Spleen (tissue), 11 donors: ENCODE measurements around the gene RAB7B. TPM values are rescaled to one million over a fixed set of nuclear protein-coding genes. Genes with fewer than 3 reads are reported as not detected.

Experiments used
- DNase-seq: peaks from one replicate; pipeline ENCODE4 v3.0.0-alpha.2; 2020
- H3K27ac ChIP-seq, 8 donors: fragments of 200-600 bp; sonication (generic) in 7 of 8; 1 replicate in 4 of 8; 2 replicates in 4 of 8; pipeline versions ENCODE4 v1.5.0 to v1.8.0; 2016 to 2021; ENCODE audit warnings: inconsistent platforms in 4 of 8, mild to moderate bottlenecking in 4 of 8, moderate library complexity in 1 of 8
- H3K27me3 ChIP-seq, 7 donors: fragments of 200-600 bp; sonication (generic) in 6 of 7; replicated peaks in 1 of 7; 1 replicate in 4 of 7; 2 replicates in 3 of 7; pipeline versions ENCODE4 v1.5.0 to v1.8.0; 2016 to 2021; ENCODE audit warnings: inconsistent platforms in 3 of 7, mild to moderate bottlenecking in 1 of 7
- H3K36me3 ChIP-seq, 6 donors: fragments of 200-600 bp; sonication (generic) in 5 of 6; 1 replicate in 4 of 6; 2 replicates in 2 of 6; pipeline versions ENCODE4 v1.5.0 to v1.8.0; 2016 to 2021; ENCODE audit warnings: inconsistent platforms in 2 of 6
- H3K4me1 ChIP-seq, 6 donors: fragments of 200-600 bp; sonication (generic) in 5 of 6; 1 replicate in 3 of 6; 2 replicates in 3 of 6; pipeline versions ENCODE4 v1.5.0 to v1.8.0; 2016 to 2021; ENCODE audit warnings: inconsistent platforms in 3 of 6
- H3K4me3 ChIP-seq, 8 donors: fragments of 200-600 bp; sonication (generic) in 7 of 8; 1 replicate in 4 of 8; 2 replicates in 4 of 8; pipeline versions ENCODE4 v1.5.0 to v1.8.0; 2016 to 2021; ENCODE audit warnings: inconsistent platforms in 4 of 8, mild to moderate bottlenecking in 4 of 8, moderate library complexity in 2 of 8
- H3K9me3 ChIP-seq, 8 donors: fragments of 200-600 bp; sonication (generic) in 7 of 8; 1 replicate in 4 of 8; 2 replicates in 4 of 8; pipeline versions ENCODE4 v1.5.0 to v1.8.0; 2016 to 2021; ENCODE audit warnings: inconsistent platforms in 4 of 8
- CTCF ChIP-seq, 11 experiments: fragments of 200-600 bp in 7 of 11; fragments of 450-650 bp in 4 of 11; sonication (generic) in 4 of 11; IDR thresholded peaks in 8 of 11; conservative IDR thresholded peaks in 3 of 11; 1 replicate in 7 of 11; 2 replicates in 4 of 11; pipeline versions ENCODE4 v1.4.0 to v1.8.0; 2016 to 2021; ENCODE audit warnings: antibody characterized with exemption in 11 of 11, inconsistent platforms in 4 of 11, mild to moderate bottlenecking in 1 of 11
- POLR2A ChIP-seq, 3 donors: fragments of 450-650 bp; IDR thresholded peaks; one replicate each; pipeline ENCODE4 v1.5.1; 2017; ENCODE audit warnings: antibody characterized with exemption in 3 of 3, mild to moderate bottlenecking in 1 of 3
- POLR2AphosphoS5 ChIP-seq, 3 donors: sonication (generic); formaldehyde crosslinking; IDR thresholded peaks; one replicate each; pipeline ENCODE4 v1.5.1; 2017; ENCODE audit warnings: antibody characterized with exemption in 3 of 3
- WGBS, 5 donors: extraction: QIAGEN DNeasy Blood & Tissue Kit in 3 of 5; methylation state at CpG; one replicate each; pipeline versions ENCODE4 v1.1.5 to v1.1.7; 2013 to 2018; 5-methylcytosine and 5-hydroxymethylcytosine counted together
- intact Hi-C: fragments of 100-400 bp; cut with DNase I; formaldehyde crosslinking; loops from one replicate; pipeline ENCODE4 v1.15.0; 2023; ENCODE audit warnings: low total_unique reads
- polyA plus RNA-seq, 3 donors: library from polyadenylated mRNA; stranded (reverse); fragments of 200-250 nt; gene quantifications; one replicate each; pipeline ENCODE4 v1.2.1, GENCODE V29; 2013
- total RNA-seq, 7 donors: library from RNA; depleted of rRNA in 3 of 7; stranded (reverse); fragments of >200 nt in 3 of 7; fragmentation: NEBNext Ultra II Directional in 4 of 7; extraction: Animal tissue kit (Norgen Biotek cat#: 25700) in 4 of 7; gene quantifications; one replicate each; pipeline versions ENCODE4 v1.1.0 to v1.2.1, GENCODE V29; 2016 to 2021
- donor health status: healthy with polysubstance abuse.
- donor health status: DM: no; HTN: no; CAD: no; lungs with moderate emphysema.
- donor health status: DM: no; HTN: no; CAD: no.
- donor health status: Bipolar disorder and iron deficiency.
- donor health status: healthy.
- donor health status: DM: no; HTN: no; CAD: no.
- donor health status: DM: yes; HTN: yes; CAD: no.

RAB7B gene
- total and polyA plus RNA-seq, 10 donors: 0.34 to 3.2 (median 1.9) TPM

- intact Hi-C loops: no loop called here
- H3K4me1 ChIP-seq: peaks cover 0 to 4% (median 0%) of the 10 kb centered on the region in 6 donors
- no peaks in the 10 kb centered on the region for H3K9me3 ChIP-seq
- no peak overlapping the region for H3K27ac ChIP-seq
- DNase-seq: no peak
- H3K27me3 ChIP-seq: no peaks in the 10 kb centered on the region
- TF ChIP-seq CTCF (IDR thresholded peaks at IDR 0.05 in 8 of 11, conservative IDR thresholded peaks at IDR 0.05 in 3 of 11): no peak
- TF ChIP-seq POLR2A (IDR thresholded peaks at IDR 0.05): no peak
- no peak for TF ChIP-seq POLR2AphosphoS5 (IDR thresholded peaks at IDR 0.05)
- H3K4me3 ChIP-seq: no peak overlapping the region
- WGBS, 5 donors: 84 to 88% (median 87%) methylated on average over 5 to 7 of the region's 7 CpGs
- no peaks in the 10 kb centered on the region for H3K36me3 ChIP-seq
Observed at GRCh38 chr1:205978676-205979075, 24.5 kb downstream of the RAB7B start.

GRCh38 chr1:205977402-205978014, 25.7 kb downstream of the RAB7B start:
- peaks cover 0 to 4% (median 0%) of the 10 kb centered on the region in 6 donors for H3K4me1 ChIP-seq
- TF ChIP-seq POLR2A (IDR thresholded peaks at IDR 0.05) (no peak), CTCF (IDR thresholded peaks at IDR 0.05 in 8 of 11, conservative IDR thresholded peaks at IDR 0.05 in 3 of 11) (peak; percentile 85 to 99 (median 94)), POLR2AphosphoS5 (IDR thresholded peaks at IDR 0.05) (peak in 1 of 3 donors; percentile 16)
- DNase-seq: peak; percentile 92
- no peaks in the 10 kb centered on the region for H3K9me3 ChIP-seq
- no peak overlapping the region for H3K4me3 ChIP-seq
- WGBS, 5 donors: 78 to 99% (median 96%) methylated on average over 2 of the region's 2 CpGs
- no peaks in the 10 kb centered on the region for H3K27me3 ChIP-seq
- H3K36me3 ChIP-seq: no peaks in the 10 kb centered on the region
- intact Hi-C loops: loop anchor here (2.0 kb wide), 2 partner anchors 59 to 187 kb away; no protein-coding TSS in a partner anchor
- H3K27ac ChIP-seq: no peak overlapping the region

GRCh38 chr1:205976708-205977401, 26.3 kb downstream of the RAB7B start:
- WGBS, 5 donors: 61 to 77% (median 74%) methylated on average over 8 of the region's 8 CpGs
- H3K4me3 ChIP-seq: no peak overlapping the region
- no peaks in the 10 kb centered on the region for H3K36me3 ChIP-seq
- DNase-seq: no peak
- no peak for TF ChIP-seq CTCF (IDR thresholded peaks at IDR 0.05 in 8 of 11, conservative IDR thresholded peaks at IDR 0.05 in 3 of 11)
- no peak for TF ChIP-seq POLR2A (IDR thresholded peaks at IDR 0.05)
- TF ChIP-seq POLR2AphosphoS5 (IDR thresholded peaks at IDR 0.05): no peak
- no peaks in the 10 kb centered on the region for H3K9me3 ChIP-seq
- no peak overlapping the region for H3K27ac ChIP-seq
- peaks cover 0 to 4% (median 0%) of the 10 kb centered on the region in 6 donors for H3K4me1 ChIP-seq
- intact Hi-C loops: loop anchor here (2.0 kb wide), 2 partner anchors 58 to 186 kb away; no protein-coding TSS in a partner anchor
- H3K27me3 ChIP-seq: no peaks in the 10 kb centered on the region

- DNase-seq: no peak
- Histone ChIP-seq H3K27me3 (no peaks in the 10 kb centered on the region), H3K4me3 (no peak overlapping the region), H3K4me1 (peaks cover 0 to 5% (median 0%) of the 10 kb centered on the region in 6 donors), H3K36me3 (no peaks in the 10 kb centered on the region), H3K9me3 (no peaks in the 10 kb centered on the region), H3K27ac (no peak overlapping the region)
- WGBS, 5 donors: 67 to 94% (median 90%) methylated on average over 4 of the region's 4 CpGs
- intact Hi-C loops: loop anchor here (2.0 kb wide), 2 partner anchors 57 to 185 kb away; no protein-coding TSS in a partner anchor
- TF ChIP-seq POLR2AphosphoS5 (IDR thresholded peaks at IDR 0.05) (no peak), CTCF (IDR thresholded peaks at IDR 0.05 in 8 of 11, conservative IDR thresholded peaks at IDR 0.05 in 3 of 11) (no peak), POLR2A (IDR thresholded peaks at IDR 0.05) (no peak)
Observed at GRCh38 chr1:205976036-205976435, 27.2 kb downstream of the RAB7B start.
